Sigmoid colon (tissue), 4 donors: ENCODE data around the gene RASL11A.
"Not testable (repeated sequence)": the region's sequence is repeated elsewhere in the genome, so short reads cannot be mapped to it uniquely, and the experiment has no call there.

ENCODE experiments used
- POLR2A ChIP-seq, 2 donors: fragments of 450-650 bp; IDR thresholded peaks; one replicate each; pipeline ENCODE4 v1.6.1; 2016; ENCODE audit warnings: antibody characterized with exemption in 2 of 2, mild to moderate bottlenecking in 2 of 2, moderate library complexity in 2 of 2
- POLR2AphosphoS5 ChIP-seq, 4 donors: sonication (generic); formaldehyde crosslinking; IDR thresholded peaks; one replicate each; pipeline ENCODE4 v1.6.1; 2017; ENCODE audit warnings: antibody characterized with exemption in 4 of 4

GRCh38 chr13:27222100-27222499, 48.5 kb upstream of the RASL11A start:
- not testable (repeated sequence) for TF ChIP-seq POLR2AphosphoS5, POLR2A (IDR thresholded peaks at IDR 0.05)
